HG03460 (cell line): ENCODE measurements around the gene BRAT1.
"Not testable (repeated sequence)": the region's sequence is repeated elsewhere in the genome, so short reads cannot be mapped to it uniquely, and the experiment has no call there.

Source experiments
- ATAC-seq: cut with Tn5 transposase; IDR thresholded peaks from one replicate; pipeline ENCODE4 v1.9.1; 2021; ENCODE audit not compliant: unreplicated experiment

The BRAT1 gene

DNA sequence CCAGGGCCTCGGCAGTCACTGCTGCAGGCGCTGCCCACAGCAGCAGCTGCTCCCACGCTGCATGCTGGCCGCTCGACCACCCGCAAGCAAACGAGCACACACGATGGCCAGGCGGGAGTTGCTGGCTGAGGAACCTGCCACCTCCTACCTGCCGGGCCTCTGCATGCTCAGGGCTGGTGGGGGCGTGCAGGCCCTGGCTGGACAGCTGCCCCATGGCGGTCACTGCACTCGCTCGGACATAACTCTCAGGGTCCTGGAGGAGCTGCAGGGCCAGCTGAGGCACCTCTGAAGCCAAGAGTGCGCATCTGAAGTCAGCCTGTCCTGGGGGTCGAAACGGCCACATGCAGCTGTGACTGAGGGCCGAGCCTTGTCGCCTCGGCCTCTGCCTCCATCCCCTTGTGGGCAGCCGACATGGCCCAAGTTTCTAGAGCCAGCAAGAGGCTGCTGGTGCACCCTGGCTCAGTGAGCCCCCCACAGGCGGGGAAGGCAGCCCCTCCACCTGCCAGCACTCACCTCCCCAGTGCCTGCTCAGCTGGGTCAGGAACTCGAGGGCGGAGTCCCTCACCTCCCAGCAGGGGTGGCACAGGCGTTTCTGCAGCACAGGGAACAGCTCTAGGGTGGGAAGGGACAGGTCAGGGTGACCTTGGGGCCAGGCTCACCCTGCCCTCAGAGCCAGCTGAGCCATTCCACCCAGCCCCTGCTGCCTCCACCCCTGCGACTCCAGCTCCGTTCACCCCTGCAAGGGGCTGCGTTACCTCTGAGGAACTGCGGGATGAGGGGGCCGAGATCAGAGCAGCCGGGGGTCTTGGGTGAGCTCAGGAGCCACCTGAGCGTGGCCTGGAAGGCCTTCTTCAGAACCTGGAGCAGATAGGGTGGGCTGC is 16.1 kb downstream of the BRAT1 start:
- no peak for ATAC-seq

DNA sequence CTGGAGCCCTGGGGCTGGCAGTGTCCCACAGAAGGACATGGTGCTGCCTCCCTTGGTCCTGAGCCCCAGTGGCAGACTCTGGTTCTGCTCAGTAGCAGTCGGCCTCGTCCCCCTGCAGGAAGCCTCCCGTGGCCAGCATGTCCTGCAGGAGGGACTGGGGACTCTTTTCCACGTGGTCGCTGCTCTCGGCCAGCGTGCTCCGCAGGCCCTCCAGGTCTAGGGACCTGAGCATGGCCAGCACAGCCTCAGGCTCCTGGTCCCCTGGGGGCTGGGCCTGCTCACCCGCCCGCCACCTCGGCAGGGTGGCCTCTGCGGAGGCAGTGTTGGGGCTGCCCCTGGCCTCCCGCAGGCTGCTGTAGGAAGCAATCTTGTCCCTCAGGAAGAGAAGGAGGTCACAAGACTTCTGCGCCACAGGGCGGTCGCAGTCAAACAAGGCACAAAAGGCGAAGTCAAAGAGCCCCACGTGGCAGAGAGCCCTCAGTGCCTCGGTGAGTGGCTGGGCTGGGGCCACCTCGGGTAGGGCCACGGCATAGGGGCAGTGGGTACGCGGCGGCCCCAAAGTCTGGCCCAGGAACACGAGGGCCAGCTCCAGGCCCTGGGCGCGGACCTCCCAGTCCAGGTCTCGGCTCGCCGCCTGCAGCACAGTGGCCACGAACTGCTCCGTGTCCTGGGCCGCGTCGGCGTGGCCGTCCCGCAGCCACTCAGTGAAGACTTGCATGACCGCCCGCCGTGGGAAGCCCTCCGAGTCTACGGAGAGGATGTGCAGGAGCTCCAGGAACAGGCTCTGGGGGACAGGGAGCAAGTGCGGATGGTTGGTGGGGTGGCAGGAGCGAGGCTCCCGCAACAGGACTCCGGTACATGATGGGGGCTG is 17.1 kb downstream of the BRAT1 start:
- ATAC-seq = no peak

DNA sequence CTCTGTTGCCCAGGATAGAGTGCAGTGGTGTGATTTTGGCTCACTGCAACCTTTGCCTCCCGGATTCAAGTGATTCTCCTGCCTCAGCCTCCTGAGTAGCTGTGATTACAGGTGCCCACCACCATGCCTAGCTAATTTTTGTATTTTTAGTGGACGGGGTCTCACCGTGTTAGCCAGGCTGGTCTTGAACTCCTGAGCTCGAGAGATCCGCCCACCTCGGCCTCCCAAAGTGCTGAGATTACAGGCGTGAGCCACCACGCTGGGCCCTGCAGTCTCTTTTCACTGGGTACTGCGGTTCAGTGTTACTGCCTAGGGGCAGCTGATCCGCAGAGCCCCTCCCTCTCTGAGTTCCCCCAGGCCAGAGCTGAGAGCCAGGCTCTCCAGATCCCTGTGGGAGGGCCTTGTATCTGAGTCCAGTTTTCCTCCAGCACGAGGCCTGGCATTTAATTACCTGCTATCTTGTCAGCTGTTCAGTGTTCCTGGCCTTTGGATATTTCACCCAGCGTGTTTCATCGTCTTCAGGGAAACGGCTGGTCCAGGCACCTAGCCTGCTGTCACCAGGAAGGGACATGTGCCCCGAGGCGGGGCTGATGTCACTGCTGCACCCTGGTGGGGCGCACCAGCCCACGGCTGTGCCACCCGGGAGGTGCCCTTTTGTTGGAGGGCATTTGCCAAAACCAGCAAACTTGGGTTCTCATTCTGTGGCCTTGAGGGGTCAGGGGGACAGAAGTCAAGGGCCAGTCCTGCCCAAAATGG is 19.3 kb downstream of the BRAT1 start:
- not testable (repeated sequence) for ATAC-seq

DNA sequence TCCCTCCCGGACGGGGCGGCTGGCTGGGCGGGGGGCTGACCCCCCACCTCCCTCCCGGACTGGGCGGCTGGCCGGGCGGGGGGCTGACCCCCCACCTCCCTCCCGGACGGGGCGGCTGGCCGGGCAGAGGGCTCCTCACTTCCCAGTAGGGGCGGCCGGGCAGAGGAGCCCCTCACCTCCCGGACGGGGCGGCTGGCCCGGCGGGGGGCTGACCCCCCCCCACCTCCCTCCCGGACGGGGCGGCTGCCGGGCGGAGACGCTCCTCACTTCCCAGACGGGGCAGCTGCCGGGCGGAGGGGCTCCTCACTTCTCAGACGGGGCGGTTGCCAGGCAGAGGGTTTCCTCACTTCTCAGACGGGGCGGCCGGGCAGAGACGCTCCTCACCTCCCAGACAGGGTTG is 21.1 kb downstream of the BRAT1 start:
- not testable (repeated sequence) for ATAC-seq

DNA sequence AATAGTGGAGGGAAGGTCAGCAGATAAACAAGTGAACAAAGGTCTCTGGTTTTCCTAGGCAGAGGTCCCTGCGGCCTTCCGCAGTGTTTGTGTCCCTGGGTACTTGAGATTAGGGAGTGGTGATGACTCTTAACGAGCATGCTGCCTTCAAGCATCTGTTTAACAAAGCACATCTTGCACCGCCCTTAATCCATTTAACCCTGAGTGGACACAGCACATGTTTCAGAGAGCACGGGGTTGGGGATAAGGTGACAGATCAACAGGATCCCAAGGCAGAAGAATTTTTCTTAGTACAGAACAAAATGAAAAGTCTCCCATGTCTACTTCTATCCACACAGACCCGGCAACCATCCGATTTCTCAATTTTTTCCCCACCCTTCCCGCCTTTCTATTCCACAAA is 21.8 kb downstream of the BRAT1 start:
- not testable (repeated sequence) for ATAC-seq

DNA sequence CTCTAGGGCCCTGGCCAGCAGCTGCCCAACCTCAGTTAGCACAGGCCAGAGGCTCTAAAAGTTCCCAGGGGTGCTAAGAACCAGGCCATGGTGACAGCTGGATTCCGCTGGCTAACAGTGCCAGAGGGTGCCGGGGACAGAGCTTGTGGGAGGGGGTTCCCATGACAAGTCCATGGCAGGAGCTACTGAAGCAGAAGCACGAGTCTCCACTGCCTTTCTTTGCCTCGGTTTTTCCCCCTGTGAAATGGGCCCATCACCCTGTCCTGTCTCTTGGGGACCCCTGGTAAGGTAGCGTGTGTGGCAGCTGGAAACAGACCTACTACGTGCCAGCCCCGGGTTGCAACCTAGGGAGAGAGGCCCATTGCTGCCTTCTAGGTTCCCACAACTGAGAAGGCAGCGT is 22.5 kb downstream of the BRAT1 start:
- not testable (repeated sequence) for ATAC-seq

DNA sequence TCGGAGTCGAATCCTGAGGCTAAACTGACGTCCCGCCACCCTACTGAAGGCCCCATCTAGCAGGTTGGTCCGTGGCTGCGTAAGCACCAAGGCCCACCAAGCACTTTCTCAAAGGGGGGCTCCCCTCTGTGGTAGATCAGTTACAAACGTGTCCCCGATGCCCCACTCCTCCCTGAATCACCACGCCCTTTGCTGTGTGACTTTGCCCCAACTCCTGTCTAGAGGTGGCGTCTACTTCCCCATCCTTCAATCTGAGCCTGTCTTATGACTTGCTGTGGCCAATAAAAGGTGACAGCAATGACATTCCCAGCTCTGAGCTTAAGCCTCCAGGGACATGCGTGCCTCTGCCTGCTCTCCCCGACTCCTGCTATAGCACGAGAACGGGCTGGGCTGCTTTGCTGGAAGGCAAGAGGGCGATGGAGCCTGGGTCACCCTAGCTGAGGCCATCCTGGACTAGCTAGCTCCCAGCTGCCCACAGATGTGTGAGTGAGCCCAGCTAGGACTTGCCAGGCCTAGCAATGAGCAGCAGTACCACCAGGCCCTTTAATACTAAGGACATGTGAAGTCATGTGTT is 23.0 kb downstream of the BRAT1 start:
- not testable (repeated sequence) for ATAC-seq

DNA sequence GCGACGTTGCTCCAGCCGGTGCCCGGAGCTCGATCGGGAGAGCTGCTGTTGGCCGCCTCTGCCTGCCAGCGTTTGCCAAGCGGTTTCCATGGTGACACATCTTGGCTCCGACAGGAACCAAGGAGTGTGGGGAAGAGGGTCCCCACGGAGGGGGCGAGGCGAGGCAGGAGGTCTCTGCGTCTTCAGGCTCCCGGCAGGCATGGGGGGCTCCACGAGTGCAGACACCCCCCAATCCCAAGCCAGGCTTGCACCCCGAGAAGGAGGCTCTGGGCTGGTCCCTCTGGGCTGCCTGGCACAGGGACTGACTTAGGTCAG is 23.6 kb downstream of the BRAT1 start:
- ATAC-seq = not testable (repeated sequence)

DNA sequence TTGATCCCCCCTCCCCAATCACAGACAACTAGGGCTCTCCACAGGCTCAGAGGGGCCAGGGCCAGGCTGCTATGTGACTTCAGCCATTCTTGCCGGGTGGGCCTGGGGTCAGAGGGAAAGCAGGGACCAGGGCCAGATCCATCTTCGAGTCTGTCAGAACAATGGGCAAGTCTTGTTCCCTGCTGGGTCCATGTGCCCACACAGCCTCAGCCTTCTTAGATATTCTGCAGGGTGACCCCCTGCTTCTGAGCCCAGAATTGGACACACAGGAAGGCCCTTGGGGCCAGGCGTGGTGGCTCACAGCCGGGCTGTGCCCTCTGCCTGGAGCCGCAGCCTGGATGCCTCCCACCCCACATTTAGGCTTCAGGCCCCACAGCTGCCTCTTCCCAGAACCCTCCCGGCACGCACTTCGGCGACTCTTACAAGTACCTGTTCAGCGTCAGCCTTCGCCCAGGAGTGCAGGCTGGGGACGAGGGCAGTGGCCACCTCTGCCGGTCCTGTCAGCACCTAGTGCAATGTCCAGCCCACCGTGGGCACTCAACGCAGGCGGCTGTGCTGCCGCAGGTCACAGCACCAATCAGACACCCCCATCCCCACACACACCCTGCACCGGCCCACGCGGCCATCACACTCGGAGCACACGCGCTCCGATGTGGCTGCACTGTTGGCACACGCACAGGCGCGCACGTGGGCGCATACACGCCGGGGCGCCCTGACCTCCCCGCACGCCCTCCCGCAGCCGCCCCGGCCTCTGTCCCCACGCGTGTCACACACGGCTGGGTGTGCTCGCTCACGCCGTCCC is 24.1 kb downstream of the BRAT1 start:
- not testable (repeated sequence) for ATAC-seq

DNA sequence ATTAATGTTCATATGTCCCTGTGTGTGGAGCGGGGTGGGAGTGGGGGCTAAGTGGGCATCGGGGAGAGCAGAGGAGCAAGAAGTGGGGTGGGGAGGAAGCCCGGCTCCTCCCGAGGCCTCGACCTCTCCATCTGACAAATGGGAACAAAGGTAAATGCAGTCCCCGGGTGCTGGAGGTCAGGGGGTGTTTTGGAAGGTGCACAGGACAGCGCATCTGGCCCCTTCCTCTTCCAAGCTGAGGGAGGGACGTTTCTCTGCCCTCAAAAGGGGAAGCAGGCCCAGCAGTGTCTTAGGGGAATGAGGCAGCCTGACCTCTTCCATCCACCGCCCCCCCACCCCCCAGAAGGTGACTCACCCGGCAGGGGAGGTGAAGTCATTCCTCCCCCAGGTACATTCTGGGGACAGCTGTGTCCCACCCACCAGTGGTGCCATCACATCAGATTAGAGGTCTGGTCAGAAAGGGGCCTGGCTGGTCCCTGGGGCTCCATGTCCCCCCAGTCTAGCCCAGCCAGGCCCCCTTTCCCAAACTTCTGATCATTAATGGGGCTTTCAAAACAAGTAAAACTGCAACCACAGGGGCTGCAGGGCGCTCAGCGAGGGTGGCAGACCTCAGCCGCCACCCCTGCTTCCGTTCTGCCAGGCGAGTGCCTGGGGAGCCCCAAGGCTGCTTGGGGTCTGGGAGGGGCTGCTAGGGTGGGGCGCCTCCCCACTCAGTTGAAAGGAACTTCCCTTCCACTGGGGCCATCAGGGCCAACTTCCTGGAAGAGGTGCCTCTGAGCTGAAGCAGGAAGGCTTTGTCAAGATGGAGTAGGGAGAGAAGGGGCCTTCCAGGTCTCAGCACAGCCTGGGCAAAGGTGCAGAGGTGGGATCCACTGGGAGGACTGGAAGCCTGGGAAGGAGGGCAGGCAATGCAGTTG is 25.0 kb downstream of the BRAT1 start:
- ATAC-seq = peak; percentile 43

DNA sequence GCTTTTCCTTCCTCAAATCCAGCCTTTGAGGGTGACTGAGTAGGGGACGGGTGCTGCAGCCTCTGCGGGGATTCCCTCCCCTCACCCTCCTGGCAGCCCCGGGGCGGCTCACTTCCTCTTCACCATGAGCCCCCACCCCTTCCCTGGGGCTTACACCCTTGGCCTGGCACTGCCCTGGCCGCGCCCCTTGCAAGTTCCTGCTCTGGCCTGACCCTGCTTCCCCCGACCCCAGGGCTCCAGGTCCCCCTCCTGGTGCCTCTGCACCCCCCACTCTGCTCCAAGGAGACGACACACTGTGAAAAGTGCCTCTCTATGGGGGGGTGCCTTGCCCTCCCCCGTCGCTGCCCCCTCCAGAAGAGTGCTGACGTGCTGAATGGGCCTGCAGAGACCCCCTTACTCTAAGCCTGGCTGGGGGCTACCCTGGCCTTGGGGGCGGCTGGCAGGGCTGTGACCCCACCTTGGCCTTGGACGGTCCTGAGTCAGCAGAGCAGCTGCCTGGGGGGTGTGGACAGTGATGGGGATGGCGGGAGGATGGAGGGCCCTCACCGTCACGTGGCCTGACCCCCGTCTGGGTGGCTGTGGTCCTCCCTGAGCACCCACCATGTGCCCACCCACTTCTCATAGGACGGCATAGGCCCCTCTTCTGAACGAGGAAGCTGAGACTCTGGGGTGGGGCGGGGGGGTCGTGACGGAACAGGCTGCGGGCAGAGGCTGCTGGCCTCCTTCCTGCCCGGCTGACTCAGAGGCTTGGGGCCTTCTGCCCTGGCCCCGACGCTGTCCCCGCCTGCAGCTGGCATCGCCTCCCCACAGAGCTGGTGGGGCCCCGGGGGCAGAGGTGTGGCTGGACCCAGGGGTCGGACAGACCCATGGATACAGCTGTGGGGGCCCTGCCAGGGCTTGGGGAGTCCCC is 25.9 kb downstream of the BRAT1 start:
- peak; percentile 38 for ATAC-seq

DNA sequence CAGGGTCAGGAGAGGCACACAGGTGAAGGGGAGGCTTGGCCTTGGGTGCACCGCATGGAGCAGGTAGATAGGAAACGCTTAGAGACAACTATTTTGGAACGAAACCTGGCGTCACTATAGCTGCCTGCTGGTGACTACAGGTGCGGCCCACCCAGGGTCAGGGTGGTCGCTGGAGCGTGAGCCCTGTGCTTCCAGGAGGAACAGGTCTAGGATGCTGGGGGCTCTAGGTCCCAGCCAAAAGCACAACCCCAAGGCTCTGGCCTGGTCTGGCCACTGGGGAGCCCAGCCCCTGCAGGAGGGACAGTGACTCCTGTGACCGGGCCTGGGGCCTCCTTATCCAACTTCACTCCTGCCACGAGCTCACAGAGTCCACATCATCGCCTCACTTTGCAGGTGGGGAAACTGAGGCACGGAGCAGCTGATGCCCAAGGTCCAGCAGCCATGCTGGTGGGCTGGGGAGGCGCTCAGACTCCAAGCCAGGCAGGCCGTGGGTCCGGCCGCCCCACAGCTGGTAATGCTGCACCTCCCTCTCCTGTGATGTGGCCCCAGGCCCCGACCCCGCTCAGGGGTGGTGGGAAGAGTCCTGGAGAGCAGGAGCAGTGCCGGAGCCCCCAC is 26.7 kb downstream of the BRAT1 start:
- ATAC-seq = peak; percentile 2

DNA sequence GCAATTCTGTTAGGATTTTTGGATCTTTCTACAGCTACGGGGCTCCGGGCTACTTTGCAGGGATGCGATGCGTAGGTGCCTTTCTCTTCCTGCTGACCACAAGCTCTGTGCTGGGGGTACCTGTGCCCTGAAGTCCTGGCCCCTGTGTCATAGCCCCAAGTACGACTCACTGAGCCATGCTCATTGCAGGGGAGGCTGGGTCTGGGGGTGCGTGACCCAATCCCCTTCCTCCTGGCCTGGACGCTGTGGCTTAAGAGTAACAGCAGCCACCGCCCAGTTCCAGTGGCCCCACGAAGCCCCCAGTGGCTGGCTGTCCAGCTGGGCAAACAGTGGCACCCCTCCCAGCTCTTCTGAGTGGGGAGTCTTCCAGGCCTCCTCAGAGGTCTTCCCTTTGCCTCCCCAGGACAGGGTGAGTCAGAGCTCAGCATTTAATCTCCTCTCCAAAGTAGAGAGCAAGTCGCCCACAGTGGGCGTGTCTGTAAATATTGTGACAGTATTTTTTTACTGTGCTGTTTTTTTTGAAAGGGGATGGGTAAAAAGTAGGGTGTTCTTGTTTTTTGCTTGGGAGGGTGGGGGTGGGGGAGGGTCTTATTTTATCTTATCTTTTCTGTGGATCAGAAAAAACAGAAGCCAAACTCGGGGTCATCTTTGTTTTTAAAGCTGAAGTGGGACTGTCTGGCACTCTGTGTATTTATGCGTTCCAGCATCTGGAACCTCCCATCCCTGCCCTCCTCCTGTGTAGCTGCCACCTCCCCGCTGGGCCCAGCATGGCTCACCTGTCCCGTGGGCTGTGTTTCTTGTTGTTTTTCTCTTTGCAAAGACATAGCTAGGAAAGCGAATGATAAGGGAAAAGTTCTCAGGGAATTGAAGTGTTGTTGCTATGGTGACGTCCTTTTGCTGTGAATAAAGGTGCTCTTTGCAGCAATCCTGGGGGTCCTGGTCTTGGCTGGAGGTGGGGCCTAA is 27.5 kb downstream of the BRAT1 start:
- ATAC-seq = no peak

DNA sequence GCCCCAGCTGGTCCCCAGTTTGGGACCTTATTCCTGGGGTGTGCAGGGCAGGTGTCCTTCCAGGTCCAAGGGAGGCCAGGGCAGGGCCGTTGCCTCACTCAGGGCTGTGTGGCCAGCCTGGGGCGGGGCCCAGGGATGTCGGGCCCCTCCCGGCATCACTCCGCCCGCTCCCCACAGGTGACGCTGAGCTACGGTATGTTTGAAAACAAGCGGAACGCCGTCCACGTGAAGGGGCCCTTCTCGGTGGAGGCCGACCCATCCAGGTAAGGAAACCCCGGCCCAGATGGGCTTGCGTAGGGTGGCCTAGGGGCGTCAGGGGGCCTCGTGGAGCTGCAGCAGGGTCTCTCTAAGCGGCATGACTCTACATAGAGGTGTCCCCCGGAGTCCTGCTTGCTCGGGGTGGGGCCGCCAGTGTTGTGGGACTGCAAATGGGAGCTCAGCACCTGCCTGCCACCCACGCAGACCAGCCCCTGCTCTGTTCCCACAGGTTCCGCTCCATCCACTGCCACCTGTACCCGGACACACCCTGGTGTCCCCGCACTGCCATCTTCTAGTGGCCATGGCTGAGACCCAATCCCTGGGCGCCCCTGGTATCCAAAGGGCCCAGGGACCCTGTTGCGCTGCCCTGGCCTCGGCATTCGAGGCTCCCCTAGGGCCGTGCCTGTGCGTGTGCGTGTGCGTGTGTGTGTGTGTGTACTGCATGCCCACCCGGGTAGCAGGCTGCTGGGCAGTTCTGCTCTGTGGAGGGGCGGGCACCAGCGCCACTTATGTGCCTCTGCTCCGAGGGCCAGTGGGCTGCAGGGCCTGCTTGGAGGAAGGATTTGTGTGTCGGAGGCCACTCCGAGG is 28.4 kb downstream of the BRAT1 start:
- no peak for ATAC-seq
